ENCODE results near the gene MICAL2.
A peak's percentile ranks its signal among the peaks of the same experiment; 100 is the strongest.

Gene MICAL2

DNA sequence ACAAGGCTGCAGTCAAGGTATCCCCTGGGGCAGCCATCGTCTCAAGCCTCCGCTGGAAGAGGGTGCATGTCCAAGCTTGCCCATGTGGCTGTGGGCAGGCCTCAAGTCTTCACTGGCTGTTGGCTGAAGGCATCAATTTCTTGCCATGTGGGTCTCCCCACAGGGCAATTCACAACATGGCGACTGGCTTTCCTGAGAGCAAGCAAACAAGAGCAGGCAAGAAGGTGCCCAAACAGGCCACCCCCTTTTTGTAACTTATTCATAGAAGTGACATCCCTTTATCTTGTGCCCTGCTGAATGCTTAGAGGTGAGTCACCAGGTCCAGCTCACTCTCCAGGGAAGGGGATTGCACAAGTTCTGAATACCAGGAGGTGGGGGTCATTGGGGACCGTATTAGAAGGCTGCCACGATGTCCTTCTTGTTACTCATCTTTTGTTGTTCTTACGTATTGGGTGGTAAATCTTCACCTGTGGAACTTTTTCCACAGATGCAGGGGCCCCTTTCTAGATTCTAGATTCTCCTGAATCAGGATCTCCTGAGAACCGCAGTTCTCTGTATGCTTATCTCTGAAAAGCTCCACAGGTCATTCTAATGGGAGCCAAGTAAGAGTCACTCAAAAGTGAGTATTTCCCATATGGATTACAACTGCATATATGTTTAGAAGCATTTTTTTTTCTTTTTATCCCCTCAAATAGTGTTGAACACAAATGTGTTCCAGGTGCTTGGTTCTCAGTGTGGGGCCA is 44.2 kb upstream of the MICAL2 start:
- TF ChIP-seq, protein P1, sequence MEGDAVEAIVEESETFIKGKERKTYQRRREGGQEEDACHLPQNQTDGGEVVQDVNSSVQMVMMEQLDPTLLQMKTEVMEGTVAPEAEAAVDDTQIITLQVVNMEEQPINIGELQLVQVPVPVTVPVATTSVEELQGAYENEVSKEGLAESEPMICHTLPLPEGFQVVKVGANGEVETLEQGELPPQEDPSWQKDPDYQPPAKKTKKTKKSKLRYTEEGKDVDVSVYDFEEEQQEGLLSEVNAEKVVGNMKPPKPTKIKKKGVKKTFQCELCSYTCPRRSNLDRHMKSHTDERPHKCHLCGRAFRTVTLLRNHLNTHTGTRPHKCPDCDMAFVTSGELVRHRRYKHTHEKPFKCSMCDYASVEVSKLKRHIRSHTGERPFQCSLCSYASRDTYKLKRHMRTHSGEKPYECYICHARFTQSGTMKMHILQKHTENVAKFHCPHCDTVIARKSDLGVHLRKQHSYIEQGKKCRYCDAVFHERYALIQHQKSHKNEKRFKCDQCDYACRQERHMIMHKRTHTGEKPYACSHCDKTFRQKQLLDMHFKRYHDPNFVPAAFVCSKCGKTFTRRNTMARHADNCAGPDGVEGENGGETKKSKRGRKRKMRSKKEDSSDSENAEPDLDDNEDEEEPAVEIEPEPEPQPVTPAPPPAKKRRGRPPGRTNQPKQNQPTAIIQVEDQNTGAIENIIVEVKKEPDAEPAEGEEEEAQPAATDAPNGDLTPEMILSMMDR (conservative IDR thresholded peaks at IDR 0.05; ENCODE audit: low read depth), result no peak
- ChIA-PET CTCF (interaction anchor here (1.0 to 1.4 kb wide), 3 partner anchors 18 to 22 kb away, joined by 3 to 5 read pairs (median 3); no protein-coding TSS in a partner anchor), POLR2A (ENCODE audit: low non-redundant PET) (interaction anchor here (0.7 to 2.0 kb wide), 2 partner anchors 21 to 283 kb away, joined by 6 to 8 read pairs; no protein-coding TSS in a partner anchor)
- peak; percentile 88 for DNase-seq (ENCODE audit: low spot score)
- peak overlapping the region; percentile 93 for H3K27ac ChIP-seq

DNA sequence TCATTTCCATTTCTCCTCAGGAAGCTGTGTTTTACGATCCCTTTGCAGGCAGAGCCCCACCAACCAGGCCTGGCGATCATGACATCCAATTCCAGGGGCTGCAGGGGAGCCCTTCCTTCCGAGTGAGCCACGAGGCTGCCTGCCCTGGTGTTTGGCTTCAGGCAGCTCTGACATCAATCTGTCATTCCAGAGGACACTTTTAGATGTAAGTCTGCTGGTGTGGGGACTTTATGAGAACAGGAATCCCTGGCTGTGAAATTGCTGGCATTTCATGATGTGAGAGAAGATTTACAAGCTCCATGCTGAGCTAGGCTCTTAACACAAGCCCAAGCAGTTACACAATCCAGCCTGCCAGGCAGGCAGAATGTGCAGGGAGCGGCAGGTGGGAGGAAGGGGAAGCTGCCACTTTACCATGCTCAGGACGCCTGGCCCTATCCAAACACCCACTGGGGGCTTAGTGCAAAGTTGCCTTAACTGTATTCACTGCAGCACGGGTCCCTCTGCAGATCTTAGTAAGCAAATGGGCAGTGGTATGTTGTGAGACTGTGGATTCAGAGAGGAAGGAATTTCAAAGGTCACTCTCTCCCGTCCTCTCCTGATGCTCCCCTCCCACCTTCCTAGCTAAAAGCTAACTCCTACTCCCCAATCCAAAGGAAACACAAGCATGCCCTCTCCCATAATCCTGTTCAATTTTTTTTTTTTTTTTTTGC is 43.4 kb upstream of the MICAL2 start:
- TF ChIP-seq, protein P1 (conservative IDR thresholded peaks at IDR 0.05; ENCODE audit: low read depth), result no peak
- POLR2A ChIA-PET (ENCODE audit: low non-redundant PET), result interaction anchor here (0.6 to 2.0 kb wide), 2 partner anchors 20 to 1271 kb away, joined by 4 to 8 read pairs; no protein-coding TSS in a partner anchor
- DNase-seq (ENCODE audit: low spot score), result no peak
- peak overlapping the region; percentile 93 for H3K27ac ChIP-seq
- CTCF ChIA-PET, result interaction anchor here (0.6 to 1.4 kb wide), 5 partner anchors 19 to 102 kb away, joined by 3 to 5 read pairs (median 4); no protein-coding TSS in a partner anchor

DNA sequence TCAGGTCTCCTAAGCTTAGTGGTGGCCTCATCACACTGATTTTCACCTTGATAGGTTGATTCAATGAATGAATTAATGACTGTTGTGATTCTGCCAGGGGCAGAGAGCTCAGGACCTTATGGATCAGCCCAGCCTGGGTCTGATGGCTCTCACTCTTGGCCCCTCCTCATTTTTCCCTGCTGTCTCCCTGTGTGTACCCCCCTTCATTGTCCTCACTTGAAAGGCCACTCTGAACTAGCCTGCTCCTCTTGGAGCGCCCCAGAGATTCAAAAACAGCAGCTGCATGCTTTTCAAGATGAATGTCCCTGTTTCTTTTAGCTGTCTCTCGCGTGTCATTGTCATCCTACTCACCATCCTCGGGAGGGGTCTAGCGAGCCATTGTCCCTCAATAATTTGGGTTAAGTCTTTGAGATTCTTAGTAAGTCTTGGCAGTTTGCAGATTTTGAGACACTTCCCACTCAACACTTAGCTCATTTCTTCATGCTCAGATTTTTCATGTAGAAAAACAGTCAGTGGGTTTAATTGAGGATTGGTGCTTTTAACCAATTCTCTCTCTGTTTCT is 42.5 kb upstream of the MICAL2 start:
- no peak for DNase-seq (ENCODE audit: low spot score)
- TF ChIP-seq, protein P1 (conservative IDR thresholded peaks at IDR 0.05; ENCODE audit: low read depth), result no peak
- CTCF ChIA-PET, result interaction anchor here (0.8 to 1.0 kb wide), 3 partner anchors 14 to 36 kb away, joined by 3 to 4 read pairs (median 4); no protein-coding TSS in a partner anchor
- POLR2A ChIA-PET (ENCODE audit: low non-redundant PET), result no interaction called here
- H3K27ac ChIP-seq, result peak overlapping the region; percentile 27; the same call in 1 of the 2 replicates

DNA sequence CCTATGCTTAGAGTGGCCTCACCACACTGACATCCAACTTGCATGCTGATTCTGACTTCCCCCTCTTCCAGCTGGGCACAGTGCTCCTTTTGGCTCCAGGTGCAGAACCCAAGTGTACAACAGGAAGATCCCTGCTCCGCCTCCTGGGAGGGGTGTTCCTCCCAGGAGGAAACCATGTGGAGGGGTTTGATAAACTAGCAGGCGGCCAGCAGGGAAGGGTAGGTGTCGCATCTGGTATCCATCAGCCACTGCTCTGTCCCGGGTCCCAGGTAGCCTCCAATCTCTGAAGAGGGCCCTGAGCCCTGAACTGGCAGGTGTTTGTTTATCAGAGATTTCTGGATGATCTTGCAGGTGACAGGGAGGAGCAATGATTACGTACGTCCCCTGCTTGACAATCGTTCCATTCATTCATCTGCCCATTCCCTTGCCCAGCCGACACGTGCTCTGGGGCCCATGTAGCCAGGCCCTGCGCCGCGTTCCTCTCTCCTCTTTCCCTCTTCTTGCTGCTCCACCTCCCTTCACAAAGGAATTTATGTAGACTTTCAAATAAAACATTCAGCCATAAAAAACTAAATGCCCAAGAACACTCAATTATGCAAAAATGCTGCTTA is 41.2 kb upstream of the MICAL2 start:
- H3K27ac ChIP-seq, result peak overlapping the region; percentile 7; the same call in 1 of the 2 replicates
- no peak for DNase-seq (ENCODE audit: low spot score)
- CTCF ChIA-PET, result no interaction called here
- POLR2A ChIA-PET (ENCODE audit: low non-redundant PET), result no interaction called here
- TF ChIP-seq, protein P1 (conservative IDR thresholded peaks at IDR 0.05; ENCODE audit: low read depth), result no peak

DNA sequence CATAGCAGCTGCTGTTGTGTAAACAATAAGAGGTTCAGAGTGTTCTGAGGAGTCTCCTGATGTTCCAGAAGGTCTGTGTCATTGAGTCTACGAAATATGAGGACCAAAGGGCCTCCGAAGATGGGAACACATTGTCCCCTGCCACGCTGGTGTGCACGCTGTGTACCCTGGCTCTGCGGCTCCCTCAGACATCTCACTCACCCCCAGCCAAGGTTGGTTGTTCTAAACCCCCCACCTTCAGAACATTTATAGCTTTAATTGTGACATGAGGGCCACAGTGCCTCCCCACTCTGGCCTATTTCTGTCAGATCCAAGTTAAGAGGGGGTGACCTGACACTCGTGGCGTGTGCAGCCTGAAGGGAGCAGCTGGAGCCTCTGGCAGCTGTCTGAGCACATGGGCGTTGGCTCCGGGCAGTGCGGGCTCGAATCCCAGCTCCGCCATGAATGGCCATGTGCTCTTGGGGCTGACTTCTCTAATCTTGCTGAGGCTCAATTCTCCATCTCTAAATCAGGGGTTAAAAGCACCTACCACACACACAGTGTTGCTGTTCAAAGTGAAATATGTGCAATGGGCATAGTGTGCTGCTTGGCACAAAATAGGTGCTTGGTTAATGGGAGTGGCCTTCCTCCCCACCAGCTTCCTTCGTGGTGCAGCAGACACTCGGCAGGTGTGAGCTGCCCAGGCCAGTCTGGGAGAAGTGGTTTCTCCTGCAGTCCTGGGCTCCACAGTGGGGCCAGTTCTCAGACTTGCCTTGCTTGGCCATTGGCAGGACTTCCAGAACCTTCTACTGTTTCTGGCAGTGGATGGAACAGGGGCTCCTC is 39.7 kb upstream of the MICAL2 start:
- POLR2A ChIA-PET (ENCODE audit: low non-redundant PET), result no interaction called here
- H3K27ac ChIP-seq, result no peak overlapping the region; the same call in 1 of the 2 replicates
- CTCF ChIA-PET, result interaction anchor here (0.5 to 0.6 kb wide), 3 partner anchors 17 to 134 kb away, joined by 3 to 5 read pairs (median 4); no protein-coding TSS in a partner anchor
- DNase-seq (ENCODE audit: low spot score), result no peak
- TF ChIP-seq, protein P1 (conservative IDR thresholded peaks at IDR 0.05; ENCODE audit: low read depth), result no peak
